Body of pancreas (tissue), 4 donors: Measurements from ENCODE around the gene CRACR2A. TPM values are rescaled to one million over a fixed set of nuclear protein-coding genes. Genes with fewer than 3 reads are reported as not detected.

Source experiments
- ATAC-seq: fragments of 150-250 bp; one replicate; pipeline ENCODE4 v1.9.1; 2016
- DNase-seq, 4 donors: peaks; one replicate each; pipeline ENCODE4 v3.0.0-alpha.2; 2019
- H3K27ac ChIP-seq, 4 donors: fragments of 200-600 bp; sonication (generic); 1 replicate in 3 of 4; 2 replicates in 1 of 4; pipeline versions ENCODE4 v1.5.1 to v1.6.1; 2016 to 2019; ENCODE audit warnings: mild to moderate bottlenecking in 1 of 4, mixed read lengths in 1 of 4, moderate library complexity in 1 of 4
- H3K27me3 ChIP-seq, 2 donors: fragments of 200-600 bp; sonication (generic); one replicate each; pipeline ENCODE4 v1.6.0; 2016; ENCODE audit warnings: mild to moderate bottlenecking in 1 of 2
- H3K36me3 ChIP-seq, 2 donors: fragments of 200-600 bp; sonication (generic); replicated peaks in 1 of 2; 2 replicates each; pipeline ENCODE4 v1.5.1; 2016; ENCODE audit warnings: low read depth in 2 of 2; ENCODE audit not compliant: insufficient read depth in 1 of 2
- H3K4me1 ChIP-seq: fragments of 200-600 bp; sonication (generic); one replicate; pipeline ENCODE4 v1.6.0; 2016
- H3K4me3 ChIP-seq, 2 donors: fragments of 200-600 bp; sonication (generic); 1 replicate in 1 of 2; 2 replicates in 1 of 2; pipeline ENCODE4 v1.5.1; 2016 to 2019
- H3K9me3 ChIP-seq, 3 donors: fragments of 200-600 bp; sonication (generic); 1 replicate in 2 of 3; 2 replicates in 1 of 3; pipeline ENCODE4 v1.5.1; 2016
- CTCF ChIP-seq, 7 experiments: fragments of 450-650 bp in 4 of 7; fragments of 200-600 bp in 3 of 7; sonication (generic) in 3 of 7; IDR thresholded peaks; one replicate each; pipeline ENCODE4 v1.5.1; 2016 to 2019; ENCODE audit warnings: antibody characterized with exemption in 7 of 7
- POLR2A ChIP-seq, 3 donors: fragments of 450-650 bp; IDR thresholded peaks; one replicate each; pipeline ENCODE4 v1.6.1; 2016; ENCODE audit warnings: antibody characterized with exemption in 3 of 3, mild to moderate bottlenecking in 2 of 3
- WGBS, 2 donors: methylation state at CpG; one replicate each; pipeline ENCODE4 v1.1.5; 2017; 5-methylcytosine and 5-hydroxymethylcytosine counted together
- intact Hi-C: fragments of 100-400 bp; cut with DNase I; formaldehyde crosslinking; loops from one replicate; pipeline ENCODE4 v1.15.1; 2023
- total RNA-seq, 2 donors: library from RNA; depleted of rRNA; stranded (reverse); fragments of >200 nt; gene quantifications; one replicate each; pipeline ENCODE4 v1.1.0, GENCODE V29; 2016

The CRACR2A gene
- total RNA-seq, 2 donors from 2014 or later, result 7.0 to 13.8 TPM

GRCh38 chr12:3629057-3629830, 123.7 kb downstream of the CRACR2A start:
- ATAC-seq (no peak), DNase-seq (no peak)
- Histone ChIP-seq H3K4me1 (no peaks in the 10 kb centered on the region), H3K27ac (no peak overlapping the region), H3K36me3 (peaks cover 0 to 2% of the 10 kb centered on the region in 2 donors), H3K4me3 (no peak overlapping the region), H3K27me3 (no peaks in the 10 kb centered on the region), H3K9me3 (no peaks in the 10 kb centered on the region)
- intact Hi-C loops, result no loop called here
- 79 to 86% methylated on average over 13 to 14 of the region's 14 CpGs for WGBS, 2 donors
- TF ChIP-seq CTCF (IDR thresholded peaks at IDR 0.05), result no peak

DNA sequence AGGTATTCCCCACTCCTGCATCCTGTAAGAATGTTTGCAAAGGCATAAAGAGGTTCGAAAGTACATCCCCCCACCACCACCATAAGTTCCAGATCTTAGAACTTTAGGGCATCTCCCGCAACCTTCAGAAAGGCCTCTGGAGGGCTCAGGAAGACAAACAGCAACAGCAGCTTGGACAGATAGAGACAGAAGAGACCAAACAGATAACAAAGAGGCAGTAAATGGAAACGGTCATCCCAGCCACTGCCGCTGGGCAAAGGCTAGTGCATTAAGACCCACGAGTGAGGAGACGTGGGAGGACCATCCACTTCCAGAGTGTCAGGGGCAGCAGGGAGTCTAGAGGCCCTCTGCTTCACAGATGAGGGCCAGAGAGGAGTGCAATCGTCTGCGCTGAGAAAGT, 124.3 kb downstream of the CRACR2A start:
- H3K27ac ChIP-seq, result no peak overlapping the region

DNA sequence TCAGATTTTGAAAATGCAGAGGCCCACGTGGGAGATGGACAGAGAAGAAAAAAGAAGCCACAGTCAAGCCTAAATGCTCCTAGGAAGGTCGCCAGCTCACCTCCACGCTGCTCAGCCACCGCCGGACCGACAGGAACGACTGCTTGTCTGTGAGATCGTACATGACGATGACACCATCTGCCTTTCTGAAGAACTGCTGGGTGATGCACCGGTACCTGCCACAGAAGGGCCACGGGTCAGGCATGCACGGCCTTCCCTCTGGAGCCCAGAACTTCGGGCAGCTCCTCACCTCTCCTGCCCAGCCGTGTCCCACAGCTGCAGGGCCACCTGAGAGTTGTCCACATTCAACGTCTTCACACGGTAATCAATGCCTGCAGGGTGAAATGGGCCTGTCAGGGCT, 125.6 kb downstream of the CRACR2A start:
- H3K27me3 ChIP-seq, result no peaks in the 10 kb centered on the region
- 90 to 92% methylated on average over 13 to 16 of the region's 16 CpGs for WGBS, 2 donors
- H3K27ac ChIP-seq, result no peak overlapping the region
- no peak overlapping the region for H3K4me3 ChIP-seq
- H3K4me1 ChIP-seq, result no peaks in the 10 kb centered on the region
- ATAC-seq, result no peak
- H3K9me3 ChIP-seq, result no peaks in the 10 kb centered on the region
- TF ChIP-seq POLR2A (IDR thresholded peaks at IDR 0.05) (no peak), CTCF (IDR thresholded peaks at IDR 0.05) (no peak)
- peaks cover 0 to 2% of the 10 kb centered on the region in 2 donors for H3K36me3 ChIP-seq
- DNase-seq, result no peak
- intact Hi-C loops, result no loop called here

More for the DNA sequence above, 124.3 kb downstream of the CRACR2A start:
- Histone ChIP-seq H3K9me3 (no peaks in the 10 kb centered on the region), H3K27me3 (no peaks in the 10 kb centered on the region), H3K36me3 (peaks cover 0 to 2% of the 10 kb centered on the region in 2 donors), H3K4me1 (no peaks in the 10 kb centered on the region), H3K4me3 (no peak overlapping the region)
- TF ChIP-seq CTCF (IDR thresholded peaks at IDR 0.05), result no peak
- no peak for TF ChIP-seq POLR2A (IDR thresholded peaks at IDR 0.05)
- WGBS, 2 donors, result 79 to 89% methylated on average over 8 of the region's 8 CpGs
- no peak for DNase-seq
- no peak for ATAC-seq
- intact Hi-C loops, result no loop called here

DNA sequence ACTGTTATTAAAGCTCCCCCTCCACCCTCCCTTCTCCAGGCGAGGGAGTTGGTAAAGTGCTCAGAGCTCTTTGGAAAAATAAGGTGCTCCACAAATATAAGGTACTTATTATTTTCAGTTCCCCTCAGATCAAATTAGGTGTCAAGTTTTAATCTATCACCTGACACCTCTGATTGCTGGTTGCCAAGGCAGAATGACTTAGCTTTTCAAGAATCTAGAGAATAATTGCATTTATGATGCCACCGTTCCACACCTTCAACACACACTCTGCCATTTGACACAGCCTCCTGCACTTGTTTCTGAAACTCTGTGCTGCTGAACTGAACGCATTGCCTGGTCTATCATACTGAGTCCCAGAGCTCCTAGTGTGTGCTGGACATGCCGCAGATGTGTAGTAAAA, 128.6 kb downstream of the CRACR2A start:
- intact Hi-C loops, result no loop called here
- 91% methylated on average over 4 of the region's 4 CpGs for WGBS, 2 donors
- Histone ChIP-seq H3K4me3 (no peak overlapping the region), H3K27ac (no peak overlapping the region), H3K36me3 (peaks cover 0 to 2% of the 10 kb centered on the region in 2 donors), H3K9me3 (no peaks in the 10 kb centered on the region), H3K4me1 (no peaks in the 10 kb centered on the region), H3K27me3 (no peaks in the 10 kb centered on the region)
- TF ChIP-seq POLR2A (IDR thresholded peaks at IDR 0.05), result no peak
- TF ChIP-seq CTCF (IDR thresholded peaks at IDR 0.05), result no peak
- DNase-seq (no peak), ATAC-seq (no peak)
